UCSD-AML1 (cell line): ENCODE measurements around the gene GIGYF2.

Experiments used
- DNase-seq: peaks from one replicate; lab custom pipeline; 2025; ENCODE audit not compliant: unreplicated experiment; lab: John Stamatoyannopoulos, UW

Gene GIGYF2

GRCh38 chr2:232757905-232758304, 60.8 kb downstream of the GIGYF2 start:
- DNase-seq = no peak

- no peak for DNase-seq
Observed at GRCh38 chr2:232761301-232761907, 64.3 kb downstream of the GIGYF2 start.

- no peak for DNase-seq
Observed at GRCh38 chr2:232767866-232768265, 70.7 kb downstream of the GIGYF2 start.

- no peak for DNase-seq
Observed at GRCh38 chr2:232770207-232770606, 73.1 kb downstream of the GIGYF2 start.

- DNase-seq = no peak
Observed at GRCh38 chr2:232771870-232772269, 74.7 kb downstream of the GIGYF2 start.

GRCh38 chr2:232772531-232772930, 75.4 kb downstream of the GIGYF2 start:
- DNase-seq = no peak

- DNase-seq = no peak
Observed at GRCh38 chr2:232773815-232774214, 76.7 kb downstream of the GIGYF2 start.

GRCh38 chr2:232776435-232776834, 79.3 kb downstream of the GIGYF2 start, which contains the start of gene KCNJ13:
TSS of gene KCNJ13 (minus strand) at chr2:232776565. CDS start at chr2:232771362, 5,203 bp downstream.
- no peak for DNase-seq

GRCh38 chr2:232777276-232777675, 80.1 kb downstream of the GIGYF2 start:
- DNase-seq = no peak

- no peak for DNase-seq
Observed at GRCh38 chr2:232779465-232779864, 82.3 kb downstream of the GIGYF2 start.

GRCh38 chr2:232779934-232780333, 82.8 kb downstream of the GIGYF2 start:
- no peak for DNase-seq

- DNase-seq = no peak
Observed at GRCh38 chr2:232781765-232782164, 84.6 kb downstream of the GIGYF2 start.

- no peak for DNase-seq
Observed at GRCh38 chr2:232783278-232783677, 86.1 kb downstream of the GIGYF2 start.

- DNase-seq = no peak
Observed at GRCh38 chr2:232787806-232788205, 90.7 kb downstream of the GIGYF2 start.

- no peak for DNase-seq
Observed at GRCh38 chr2:232789082-232789481, 92.0 kb downstream of the GIGYF2 start.

- no peak for DNase-seq
Observed at GRCh38 chr2:232791518-232791917, 94.4 kb downstream of the GIGYF2 start.

- no peak for DNase-seq
Observed at GRCh38 chr2:232793271-232793670, 96.1 kb downstream of the GIGYF2 start.

GRCh38 chr2:232794981-232795380, 97.8 kb downstream of the GIGYF2 start:
- no peak for DNase-seq

- DNase-seq = no peak
Observed at GRCh38 chr2:232795920-232796319, 98.8 kb downstream of the GIGYF2 start.

GRCh38 chr2:232798187-232798586, 101.1 kb downstream of the GIGYF2 start:
- DNase-seq = no peak

GRCh38 chr2:232800166-232800565, 103.0 kb downstream of the GIGYF2 start:
- DNase-seq = no peak

GRCh38 chr2:232802091-232802490, 105.0 kb downstream of the GIGYF2 start:
- no peak for DNase-seq
